ENCODE results near the gene MICALL2.
A peak's percentile ranks its signal among the peaks of the same experiment; 100 is the strongest.

Gene MICALL2

GRCh38 chr7:1458683-1459511 is at the start of gene MICALL2:
TSS of gene MICALL2 (minus strand) at chr7:1459470. CDS start at chr7:1459326, 144 bp downstream.
- peak; percentile 93 for DNase-seq (ENCODE audit: low spot score)

GRCh38 chr7:1508277-1508758 is 49.0 kb upstream of the MICALL2 start:
- no peak for DNase-seq (ENCODE audit: low spot score)

- DNase-seq (ENCODE audit: low spot score): no peak
Observed at GRCh38 chr7:1505731-1506550, 46.7 kb upstream of the MICALL2 start.

GRCh38 chr7:1503816-1504775 is 44.8 kb upstream of the MICALL2 start, which contains the start of gene INTS1:
TSS of gene INTS1 (minus strand) at chr7:1504389. CDS start at chr7:1503960, 429 bp downstream.
- DNase-seq (ENCODE audit: low spot score): peak; percentile 88

GRCh38 chr7:1503390-1503789 is 44.1 kb upstream of the MICALL2 start:
- DNase-seq (ENCODE audit: low spot score): no peak

GRCh38 chr7:1502845-1503244 is 43.6 kb upstream of the MICALL2 start:
- no peak for DNase-seq (ENCODE audit: low spot score)

- DNase-seq (ENCODE audit: low spot score): no peak
Observed at GRCh38 chr7:1501487-1502270, 42.4 kb upstream of the MICALL2 start.

GRCh38 chr7:1500064-1500807 is 41.0 kb upstream of the MICALL2 start:
- no peak for DNase-seq (ENCODE audit: low spot score)

GRCh38 chr7:1499367-1500029 is 40.2 kb upstream of the MICALL2 start:
- DNase-seq (ENCODE audit: low spot score): no peak

- DNase-seq (ENCODE audit: low spot score): no peak
Observed at GRCh38 chr7:1498370-1499305, 39.4 kb upstream of the MICALL2 start.

GRCh38 chr7:1497293-1497927 is 38.1 kb upstream of the MICALL2 start:
- no peak for DNase-seq (ENCODE audit: low spot score)

GRCh38 chr7:1496531-1497292 is 37.4 kb upstream of the MICALL2 start:
- no peak for DNase-seq (ENCODE audit: low spot score)

- no peak for DNase-seq (ENCODE audit: low spot score)
Observed at GRCh38 chr7:1495564-1496242, 36.4 kb upstream of the MICALL2 start.

GRCh38 chr7:1494866-1495563 is 35.7 kb upstream of the MICALL2 start:
- DNase-seq (ENCODE audit: low spot score): no peak

GRCh38 chr7:1494447-1494846 is 35.2 kb upstream of the MICALL2 start:
- no peak for DNase-seq (ENCODE audit: low spot score)

- no peak for DNase-seq (ENCODE audit: low spot score)
Observed at GRCh38 chr7:1493571-1493970, 34.3 kb upstream of the MICALL2 start.

Measured in COLO829 (cell line).